Measurements from ENCODE around the gene TICAM2. TPM values are rescaled to one million over a fixed set of nuclear protein-coding genes. Genes with fewer than 3 reads are reported as not detected.

TICAM2 gene
- total and polyA plus RNA-seq, 2 donors, result 3.0 to 11.9 TPM

GRCh38 chr5:115548683-115549082 lies 53.6 kb downstream of the TICAM2 start:
- Histone ChIP-seq H3K4me1 (ENCODE audit: insufficient read depth) (no peaks in the 10 kb centered on the region), H3K36me3 (ENCODE audit: insufficient read depth) (no peaks in the 10 kb centered on the region), H3K4me3 (ENCODE audit: low read depth, low read length) (no peak overlapping the region), H3K27ac (ENCODE audit: low read depth) (no peak overlapping the region)
- DNase-seq (ENCODE audit: extremely low spot score), result no peak
- WGBS, result 98% methylated on average over 4 of the region's 4 CpGs

GRCh38 chr5:115545351-115545882 lies 56.9 kb downstream of the TICAM2 start:
- WGBS, result 97% methylated on average over 9 of the region's 9 CpGs
- Histone ChIP-seq H3K36me3 (ENCODE audit: insufficient read depth) (no peaks in the 10 kb centered on the region), H3K4me3 (ENCODE audit: low read depth, low read length) (no peak overlapping the region), H3K27ac (ENCODE audit: low read depth) (peak overlapping the region; percentile 39), H3K4me1 (ENCODE audit: insufficient read depth) (no peaks in the 10 kb centered on the region)
- no peak for DNase-seq (ENCODE audit: extremely low spot score)

GRCh38 chr5:115544436-115545350 lies 57.6 kb downstream of the TICAM2 start, which contains the start of gene FEM1C:
Gene FEM1C, minus strand, starts transcription at chr5:115544775. Its CDS starts 1,282 bp downstream, at chr5:115543493.
- H3K36me3 ChIP-seq (ENCODE audit: insufficient read depth), result peaks cover 2% of the 10 kb centered on the region
- H3K4me1 ChIP-seq (ENCODE audit: insufficient read depth), result no peaks in the 10 kb centered on the region
- H3K27ac ChIP-seq (ENCODE audit: low read depth), result peak within 1 kb of the TSS; percentile 99
- H3K4me3 ChIP-seq (ENCODE audit: low read depth, low read length), result peak within 1 kb of the TSS; percentile 88
- 1% methylated on average over 82 of the region's 82 CpGs for WGBS
- DNase-seq (ENCODE audit: extremely low spot score), result peak; percentile 87

- no peak for DNase-seq (ENCODE audit: extremely low spot score)
- H3K27ac ChIP-seq (ENCODE audit: low read depth), result peak overlapping the region; percentile 99
- H3K36me3 ChIP-seq (ENCODE audit: insufficient read depth), result peaks cover 3% of the 10 kb centered on the region
- whole genome bisulfite sequencing, result 1% methylated on average over 20 of the region's 20 CpGs
- peak overlapping the region; percentile 88 for H3K4me3 ChIP-seq (ENCODE audit: low read depth, low read length)
- no peaks in the 10 kb centered on the region for H3K4me1 ChIP-seq (ENCODE audit: insufficient read depth)
These were observed 58.2 kb downstream of the TICAM2 start for GRCh38 chr5:115544043-115544435.

GRCh38 chr5:115543365-115544042 lies 58.8 kb downstream of the TICAM2 start:
- WGBS, result 3% methylated on average over 15 of the region's 15 CpGs
- Histone ChIP-seq H3K4me3 (ENCODE audit: low read depth, low read length) (peak overlapping the region; percentile 88), H3K27ac (ENCODE audit: low read depth) (peak overlapping the region; percentile 99), H3K36me3 (ENCODE audit: insufficient read depth) (peaks cover 3% of the 10 kb centered on the region), H3K4me1 (ENCODE audit: insufficient read depth) (no peaks in the 10 kb centered on the region)
- DNase-seq (ENCODE audit: extremely low spot score), result peak; percentile 43

GRCh38 chr5:115542651-115543364 lies 59.5 kb downstream of the TICAM2 start:
- WGBS, result 31% methylated on average over 10 of the region's 10 CpGs
- no peak for DNase-seq (ENCODE audit: extremely low spot score)
- no peak overlapping the region for H3K27ac ChIP-seq (ENCODE audit: low read depth)
- H3K4me3 ChIP-seq (ENCODE audit: low read depth, low read length), result peak overlapping the region; percentile 88
- H3K4me1 ChIP-seq (ENCODE audit: insufficient read depth), result no peaks in the 10 kb centered on the region
- H3K36me3 ChIP-seq (ENCODE audit: insufficient read depth), result peaks cover 5% of the 10 kb centered on the region

- Histone ChIP-seq H3K4me3 (ENCODE audit: low read depth, low read length) (peak overlapping the region; percentile 37), H3K36me3 (ENCODE audit: insufficient read depth) (peaks cover 5% of the 10 kb centered on the region), H3K4me1 (ENCODE audit: insufficient read depth) (peaks cover 2% of the 10 kb centered on the region), H3K27ac (ENCODE audit: low read depth) (no peak overlapping the region)
- DNase-seq (ENCODE audit: extremely low spot score), result no peak
- 6% methylated on average over 2 of the region's 2 CpGs for WGBS
These were observed 60.2 kb downstream of the TICAM2 start for GRCh38 chr5:115542086-115542485.

- WGBS, result 25% methylated on average over 2 of the region's 2 CpGs
- H3K36me3 ChIP-seq (ENCODE audit: insufficient read depth), result peaks cover 5% of the 10 kb centered on the region
- peaks cover 2% of the 10 kb centered on the region for H3K4me1 ChIP-seq (ENCODE audit: insufficient read depth)
- DNase-seq (ENCODE audit: extremely low spot score), result no peak
- peak overlapping the region; percentile 37 for H3K4me3 ChIP-seq (ENCODE audit: low read depth, low read length)
- H3K27ac ChIP-seq (ENCODE audit: low read depth), result no peak overlapping the region
These were observed 60.7 kb downstream of the TICAM2 start for GRCh38 chr5:115541611-115542010.

- no peak overlapping the region for H3K4me3 ChIP-seq (ENCODE audit: low read depth, low read length)
- no peak for DNase-seq (ENCODE audit: extremely low spot score)
- peaks cover 2% of the 10 kb centered on the region for H3K4me1 ChIP-seq (ENCODE audit: insufficient read depth)
- peaks cover 5% of the 10 kb centered on the region for H3K36me3 ChIP-seq (ENCODE audit: insufficient read depth)
- no peak overlapping the region for H3K27ac ChIP-seq (ENCODE audit: low read depth)
- 75% methylated on average over 3 of the region's 3 CpGs for WGBS
These were observed 66.7 kb downstream of the TICAM2 start for GRCh38 chr5:115535479-115536035.

- H3K27ac ChIP-seq (ENCODE audit: low read depth), result no peak overlapping the region
- no peaks in the 10 kb centered on the region for H3K36me3 ChIP-seq (ENCODE audit: insufficient read depth)
- H3K4me3 ChIP-seq (ENCODE audit: low read depth, low read length), result no peak overlapping the region
- peaks cover 2% of the 10 kb centered on the region for H3K4me1 ChIP-seq (ENCODE audit: insufficient read depth)
- DNase-seq (ENCODE audit: extremely low spot score), result no peak
- 26% methylated on average over 2 of the region's 2 CpGs for WGBS
These were observed 69.8 kb downstream of the TICAM2 start for GRCh38 chr5:115532517-115532916.

- H3K36me3 ChIP-seq (ENCODE audit: insufficient read depth), result no peaks in the 10 kb centered on the region
- H3K4me1 ChIP-seq (ENCODE audit: insufficient read depth), result no peaks in the 10 kb centered on the region
- DNase-seq (ENCODE audit: extremely low spot score), result no peak
- WGBS, result 88% methylated on average over 1 of the region's 1 CpG
- no peak overlapping the region for H3K27ac ChIP-seq (ENCODE audit: low read depth)
- no peak overlapping the region for H3K4me3 ChIP-seq (ENCODE audit: low read depth, low read length)
These were observed 70.4 kb downstream of the TICAM2 start for GRCh38 chr5:115531787-115532367.

GRCh38 chr5:115531380-115531779 lies 70.9 kb downstream of the TICAM2 start:
- Histone ChIP-seq H3K4me3 (ENCODE audit: low read depth, low read length) (no peak overlapping the region), H3K4me1 (ENCODE audit: insufficient read depth) (no peaks in the 10 kb centered on the region), H3K36me3 (ENCODE audit: insufficient read depth) (no peaks in the 10 kb centered on the region), H3K27ac (ENCODE audit: low read depth) (no peak overlapping the region)
- DNase-seq (ENCODE audit: extremely low spot score), result no peak
- 92% methylated on average over 3 of the region's 3 CpGs for WGBS

- Histone ChIP-seq H3K4me3 (ENCODE audit: low read depth, low read length) (no peak overlapping the region), H3K27ac (ENCODE audit: low read depth) (no peak overlapping the region), H3K36me3 (ENCODE audit: insufficient read depth) (no peaks in the 10 kb centered on the region), H3K4me1 (ENCODE audit: insufficient read depth) (no peaks in the 10 kb centered on the region)
- DNase-seq (ENCODE audit: extremely low spot score), result no peak
- 59% methylated on average over 3 of the region's 3 CpGs for WGBS
These were observed 71.9 kb downstream of the TICAM2 start for GRCh38 chr5:115530426-115530825.

Measured in urinary bladder (tissue), 4 donors.